Measurements from ENCODE around the gene RBCK1. TPM values are rescaled to one million over a fixed set of nuclear protein-coding genes. Genes with fewer than 3 reads are reported as not detected.

RBCK1 gene
- total RNA-seq, 1 donor = 104 TPM

GRCh38 chr20:396252-396618, 11.9 kb upstream of the RBCK1 start:
- DNase-seq (ENCODE audit: insufficient read length, low spot score, missing footprints) = no peak
- Histone ChIP-seq H3K4me1 (ENCODE audit: insufficient read depth, low read length) (no peaks in the 10 kb centered on the region), H2AFZ (ENCODE audit: low read length) (no peak overlapping the region), H3K4me2 (ENCODE audit: insufficient read depth, low read length) (no peak overlapping the region), H3K9me3 (ENCODE audit: low read depth, low read length) (no peaks in the 10 kb centered on the region), H3K27me3 (ENCODE audit: insufficient read depth, low read length) (no peaks in the 10 kb centered on the region), H4K20me1 (ENCODE audit: insufficient read depth, low read length) (no peaks in the 10 kb centered on the region), H3K36me3 (ENCODE audit: insufficient read depth, low read length) (peaks cover 12% of the 10 kb centered on the region), H3K79me2 (ENCODE audit: insufficient read depth, low read length) (no peaks in the 10 kb centered on the region), H3K4me3 (ENCODE audit: insufficient read depth, low read length) (no peak overlapping the region), H3K27ac (ENCODE audit: low read depth, low read length) (no peak overlapping the region)
- TF ChIP-seq CTCF (IDR thresholded peaks at IDR 0.05; ENCODE audit: extremely low read depth, low read depth, low read length) = no peak

DNA sequence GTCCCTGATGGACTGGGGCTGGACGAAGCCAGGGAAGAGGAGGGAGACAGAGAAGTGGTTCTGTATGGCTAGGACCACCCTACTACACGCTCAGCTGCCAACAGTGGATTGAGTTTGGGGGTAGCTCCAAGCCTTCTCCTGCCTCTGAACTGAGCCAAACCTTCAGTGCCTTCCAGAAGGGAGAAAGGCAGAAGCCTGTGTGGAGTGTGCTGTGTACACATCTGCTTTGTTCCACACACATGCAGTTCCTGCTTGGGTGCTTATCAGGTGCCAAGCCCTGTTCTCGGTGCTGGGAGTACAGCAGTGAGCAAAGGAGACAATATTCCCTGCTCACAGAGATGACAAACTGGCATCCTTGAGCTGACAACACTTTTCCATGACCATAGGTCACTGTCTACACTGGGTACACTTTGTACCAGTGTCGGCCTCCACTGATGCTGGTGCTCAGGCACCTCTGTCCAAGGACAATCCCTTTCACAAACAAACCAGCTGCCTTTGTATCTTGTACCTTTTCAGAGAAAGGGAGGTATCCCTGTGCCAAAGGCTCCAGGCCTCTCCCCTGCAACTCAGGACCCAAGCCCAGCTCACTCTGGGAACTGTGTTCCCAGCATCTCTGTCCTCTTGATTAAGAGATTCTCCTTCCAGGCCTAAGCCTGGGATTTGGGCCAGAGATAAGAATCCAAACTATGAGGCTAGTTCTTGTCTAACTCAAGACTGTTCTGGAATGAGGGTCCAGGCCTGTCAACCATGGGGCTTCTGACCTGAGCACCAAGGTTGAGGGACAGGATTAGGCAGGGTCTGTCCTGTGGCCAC, 11.3 kb upstream of the RBCK1 start:
- Histone ChIP-seq H3K36me3 (ENCODE audit: insufficient read depth, low read length) (peaks cover 10% of the 10 kb centered on the region), H3K4me1 (ENCODE audit: insufficient read depth, low read length) (no peaks in the 10 kb centered on the region), H3K79me2 (ENCODE audit: insufficient read depth, low read length) (no peaks in the 10 kb centered on the region), H4K20me1 (ENCODE audit: insufficient read depth, low read length) (no peaks in the 10 kb centered on the region), H3K4me2 (ENCODE audit: insufficient read depth, low read length) (no peak overlapping the region), H3K9me3 (ENCODE audit: low read depth, low read length) (no peaks in the 10 kb centered on the region), H3K27ac (ENCODE audit: low read depth, low read length) (no peak overlapping the region), H3K4me3 (ENCODE audit: insufficient read depth, low read length) (no peak overlapping the region), H3K27me3 (ENCODE audit: insufficient read depth, low read length) (no peaks in the 10 kb centered on the region), H2AFZ (ENCODE audit: low read length) (no peak overlapping the region)
- DNase-seq (ENCODE audit: insufficient read length, low spot score, missing footprints) = peak; percentile 71
- TF ChIP-seq CTCF (IDR thresholded peaks at IDR 0.05; ENCODE audit: extremely low read depth, low read depth, low read length) = no peak

DNA sequence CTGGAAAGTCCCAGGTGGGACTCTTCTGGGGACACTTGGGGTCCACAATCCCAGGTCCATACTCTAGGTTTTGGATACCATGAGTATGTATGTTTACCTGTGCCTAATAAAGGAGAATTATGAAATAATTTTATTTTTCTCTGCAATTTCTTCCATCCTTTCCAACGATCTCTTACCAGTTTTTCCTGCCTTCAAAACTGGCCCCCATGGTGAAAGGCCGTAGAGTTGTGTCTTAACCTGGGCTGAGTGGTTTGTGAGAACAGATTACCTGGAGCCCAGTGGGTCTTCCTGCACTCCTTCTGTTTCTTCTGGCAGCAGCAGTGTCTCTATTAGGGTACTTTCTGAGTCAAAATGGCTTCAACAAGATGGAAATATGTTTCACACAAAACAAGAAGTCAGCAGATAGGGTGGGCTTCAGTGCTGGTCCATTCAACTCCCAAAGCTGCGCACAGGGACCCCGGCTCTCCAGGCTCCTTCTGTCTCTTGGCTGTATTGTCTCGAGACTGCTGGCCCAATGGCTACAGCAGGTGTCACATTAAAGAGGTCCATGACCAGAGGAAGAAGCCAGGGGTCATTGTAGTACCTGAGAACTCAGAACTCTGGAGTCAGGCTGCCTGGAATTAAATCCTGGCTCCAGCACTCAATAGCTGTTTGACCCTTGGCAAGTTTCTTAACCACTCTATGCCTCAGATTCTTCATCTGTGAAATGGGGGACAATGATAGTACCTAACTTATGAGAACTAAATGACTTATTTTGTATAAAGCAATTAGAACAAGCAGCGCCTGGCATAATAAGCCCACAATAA, 10.5 kb upstream of the RBCK1 start:
- no peaks in the 10 kb centered on the region for H3K9me3 ChIP-seq (ENCODE audit: low read depth, low read length)
- H3K27ac ChIP-seq (ENCODE audit: low read depth, low read length) = no peak overlapping the region
- no peak overlapping the region for H3K4me3 ChIP-seq (ENCODE audit: insufficient read depth, low read length)
- no peaks in the 10 kb centered on the region for H3K79me2 ChIP-seq (ENCODE audit: insufficient read depth, low read length)
- H2AFZ ChIP-seq (ENCODE audit: low read length) = no peak overlapping the region
- peaks cover 5% of the 10 kb centered on the region for H3K36me3 ChIP-seq (ENCODE audit: insufficient read depth, low read length)
- no peak for TF ChIP-seq CTCF (IDR thresholded peaks at IDR 0.05; ENCODE audit: extremely low read depth, low read depth, low read length)
- peak; percentile 10 for DNase-seq (ENCODE audit: insufficient read length, low spot score, missing footprints)
- H3K4me1 ChIP-seq (ENCODE audit: insufficient read depth, low read length) = no peaks in the 10 kb centered on the region
- H4K20me1 ChIP-seq (ENCODE audit: insufficient read depth, low read length) = no peaks in the 10 kb centered on the region
- H3K27me3 ChIP-seq (ENCODE audit: insufficient read depth, low read length) = no peaks in the 10 kb centered on the region
- H3K4me2 ChIP-seq (ENCODE audit: insufficient read depth, low read length) = no peak overlapping the region

DNA sequence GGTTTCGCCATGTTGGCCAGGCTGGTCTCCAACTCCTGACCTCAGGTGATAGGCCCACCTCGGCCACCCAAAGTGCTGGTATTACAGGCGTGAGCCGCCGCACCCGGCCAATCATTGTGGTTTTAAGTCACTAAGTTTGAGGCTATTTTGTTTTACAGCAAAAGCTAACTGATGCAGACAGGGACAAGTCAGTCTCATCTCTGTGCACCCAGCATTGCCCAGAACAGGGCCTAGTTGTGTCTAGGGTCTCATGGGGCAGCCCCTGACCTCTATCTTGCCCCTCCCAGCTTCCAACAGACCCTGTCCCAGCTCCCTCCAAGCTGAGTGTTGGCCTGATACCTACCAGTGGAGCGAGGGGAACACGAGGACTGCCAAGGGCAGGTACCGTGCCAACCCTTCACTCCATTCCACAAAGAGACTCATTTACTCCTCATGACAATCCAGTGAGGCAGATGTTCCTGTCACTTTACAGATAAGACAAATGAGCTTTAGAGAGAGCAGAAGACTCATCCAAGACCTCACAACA, 8.9 kb upstream of the RBCK1 start:
- Histone ChIP-seq H4K20me1 (ENCODE audit: insufficient read depth, low read length) (no peaks in the 10 kb centered on the region), H3K4me2 (ENCODE audit: insufficient read depth, low read length) (no peak overlapping the region), H3K36me3 (ENCODE audit: insufficient read depth, low read length) (peaks cover 4% of the 10 kb centered on the region), H3K27ac (ENCODE audit: low read depth, low read length) (no peak overlapping the region), H3K4me1 (ENCODE audit: insufficient read depth, low read length) (no peaks in the 10 kb centered on the region), H3K9me3 (ENCODE audit: low read depth, low read length) (no peaks in the 10 kb centered on the region), H3K27me3 (ENCODE audit: insufficient read depth, low read length) (no peaks in the 10 kb centered on the region), H2AFZ (ENCODE audit: low read length) (no peak overlapping the region), H3K79me2 (ENCODE audit: insufficient read depth, low read length) (no peaks in the 10 kb centered on the region), H3K4me3 (ENCODE audit: insufficient read depth, low read length) (no peak overlapping the region)
- no peak for TF ChIP-seq CTCF (IDR thresholded peaks at IDR 0.05; ENCODE audit: extremely low read depth, low read depth, low read length)
- no peak for DNase-seq (ENCODE audit: insufficient read length, low spot score, missing footprints)
